ENCODE data around the gene CXXC1. TPM values are rescaled to one million over a fixed set of nuclear protein-coding genes. Genes with fewer than 3 reads are reported as not detected.
A peak's percentile ranks its signal among the peaks of the same experiment; 100 is the strongest.
"Not testable (repeated sequence)": the region's sequence is repeated elsewhere in the genome, so short reads cannot be mapped to it uniquely, and the experiment has no call there.

Gene CXXC1
- 35.6 and 36.1 TPM in 2 replicates for total RNA-seq (2014; rRNA removed; shearing (Covaris generic))

- peak; percentile 98 for DNase-seq (ENCODE audit: low read depth)
Measured at GRCh38 chr18:50287441-50288347, at the start of gene CXXC1. CXXC1 (minus strand) TSS chr18:50287692; CDS start chr18:50287589, 103 bp downstream.

DNA sequence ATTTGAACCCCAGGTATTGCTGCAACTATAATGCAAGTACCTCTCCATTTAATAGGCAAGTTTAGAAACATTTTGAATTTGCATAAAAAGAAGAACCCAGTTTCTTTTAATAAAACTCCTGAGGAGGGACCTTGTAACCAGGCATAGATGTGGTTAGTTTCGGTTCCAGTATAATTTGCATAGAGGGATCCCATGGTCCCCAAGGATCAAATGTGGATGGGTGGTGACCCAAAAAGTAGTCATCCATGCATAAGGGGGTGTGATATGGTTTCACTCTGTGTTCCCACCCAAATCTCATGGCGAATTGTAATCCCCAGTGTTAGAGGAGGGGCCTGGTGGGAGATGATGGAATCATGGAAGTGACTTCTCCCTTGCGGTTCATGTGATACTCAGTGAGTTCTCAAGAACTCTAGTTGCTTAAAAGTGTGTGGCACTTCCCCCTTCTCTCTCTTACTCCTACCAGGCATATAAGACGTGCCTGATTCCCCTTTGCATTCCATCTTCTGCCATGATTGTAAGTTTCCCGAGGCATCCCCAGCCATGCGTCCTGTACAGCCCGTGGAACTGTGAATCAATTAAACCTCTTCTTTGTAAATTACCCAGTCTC, 47.2 kb upstream of the CXXC1 start:
- no peak for DNase-seq (ENCODE audit: low read depth)

DNA sequence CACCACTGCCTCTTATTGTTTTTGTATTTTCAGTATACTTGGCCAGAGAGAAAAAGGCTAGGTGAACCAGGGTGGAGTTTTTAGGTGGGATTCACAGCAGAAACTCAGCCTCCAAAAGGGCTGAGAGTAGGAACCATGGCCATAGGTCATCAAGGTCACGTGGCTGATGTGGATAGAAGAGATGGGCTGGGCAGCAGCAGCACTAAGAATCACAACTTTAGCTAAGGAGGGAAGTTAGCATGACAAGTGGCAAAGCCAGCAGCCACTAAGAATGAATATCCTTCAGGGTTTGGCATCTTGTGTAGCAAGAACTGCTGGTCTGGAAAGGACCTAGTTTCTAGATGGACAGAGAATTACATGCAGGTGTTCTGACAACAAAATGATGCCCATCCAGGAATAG, 44.2 kb upstream of the CXXC1 start:
- no peak for DNase-seq (ENCODE audit: low read depth)

DNA sequence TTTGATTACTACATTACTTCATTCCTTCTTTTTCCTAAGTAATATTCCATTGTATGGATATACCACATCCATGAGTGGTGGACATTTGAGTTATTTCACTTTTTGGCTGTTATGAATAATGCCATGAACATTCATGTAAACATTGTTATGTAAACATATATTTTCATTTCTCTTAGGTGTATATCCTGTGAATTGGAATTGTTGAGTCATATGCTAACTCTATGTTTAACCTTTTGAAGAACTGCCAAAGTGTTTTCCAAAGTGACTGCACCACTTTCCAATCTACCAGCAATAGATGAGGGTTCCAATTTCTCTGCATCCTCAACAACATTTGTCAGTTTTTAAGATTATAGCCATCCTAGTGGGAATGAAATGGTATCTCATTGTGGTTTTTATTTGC, 42.7 kb upstream of the CXXC1 start:
- DNase-seq (ENCODE audit: low read depth) = no peak

- no peak for DNase-seq (ENCODE audit: low read depth)
Measured at GRCh38 chr18:50327983-50328382, 40.5 kb upstream of the CXXC1 start.

DNA sequence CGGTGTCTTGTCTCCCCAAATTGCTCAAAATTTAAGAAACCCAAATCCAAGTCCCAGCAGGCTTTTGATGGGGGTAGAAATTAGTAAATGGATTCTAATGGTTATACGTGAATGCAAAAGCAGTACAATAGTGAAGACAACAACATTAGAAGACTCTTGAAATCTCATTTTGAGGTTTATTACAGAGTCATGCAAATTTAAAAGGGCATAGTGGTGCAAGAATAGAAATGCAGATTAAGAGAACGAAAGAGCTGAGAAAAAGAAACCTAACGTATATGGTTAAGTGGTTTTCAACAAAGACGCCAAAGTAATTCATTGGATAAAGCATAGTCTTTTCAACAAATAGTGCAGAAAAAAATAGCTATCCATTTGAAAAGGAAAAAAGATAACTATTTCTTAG, 33.2 kb upstream of the CXXC1 start:
- no peak for DNase-seq (ENCODE audit: low read depth)

- DNase-seq (ENCODE audit: low read depth) = no peak
Measured at GRCh38 chr18:50315100-50315871, 27.8 kb upstream of the CXXC1 start.

DNA sequence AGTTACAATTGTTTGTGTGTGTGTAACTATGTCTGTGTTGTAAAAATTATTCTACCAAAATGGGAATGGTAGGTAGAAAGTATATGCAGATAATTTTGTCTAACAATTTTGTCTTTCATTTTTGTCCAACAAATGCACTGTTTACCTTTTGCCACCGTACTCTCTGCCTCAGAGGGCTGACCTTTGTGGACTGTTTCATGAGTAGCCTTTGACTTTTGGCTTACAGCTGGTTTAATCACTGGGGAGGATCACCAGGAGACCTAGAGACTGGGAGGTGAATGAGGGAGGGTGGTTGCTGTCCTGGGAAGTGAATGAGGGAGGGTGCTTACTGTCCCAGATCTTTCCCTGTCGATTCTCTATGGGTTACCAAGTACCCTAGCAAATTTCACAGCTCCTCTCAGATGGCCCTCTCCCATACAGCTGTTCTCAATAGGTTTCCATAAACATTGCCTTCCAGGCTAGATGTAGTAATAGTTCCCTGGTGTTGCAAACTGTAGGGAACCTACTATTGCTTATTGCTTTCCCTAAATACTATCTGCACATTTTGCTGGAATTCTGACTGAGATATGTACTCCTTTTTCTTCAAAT, 26.5 kb upstream of the CXXC1 start:
- DNase-seq (ENCODE audit: low read depth) = no peak

GRCh38 chr18:50313031-50313607, 25.6 kb upstream of the CXXC1 start:
- DNase-seq (ENCODE audit: low read depth) = no peak

GRCh38 chr18:50312296-50313030, 25.0 kb upstream of the CXXC1 start:
- no peak for DNase-seq (ENCODE audit: low read depth)

- no peak for DNase-seq (ENCODE audit: low read depth)
Measured at GRCh38 chr18:50311650-50312049, 24.2 kb upstream of the CXXC1 start.

DNA sequence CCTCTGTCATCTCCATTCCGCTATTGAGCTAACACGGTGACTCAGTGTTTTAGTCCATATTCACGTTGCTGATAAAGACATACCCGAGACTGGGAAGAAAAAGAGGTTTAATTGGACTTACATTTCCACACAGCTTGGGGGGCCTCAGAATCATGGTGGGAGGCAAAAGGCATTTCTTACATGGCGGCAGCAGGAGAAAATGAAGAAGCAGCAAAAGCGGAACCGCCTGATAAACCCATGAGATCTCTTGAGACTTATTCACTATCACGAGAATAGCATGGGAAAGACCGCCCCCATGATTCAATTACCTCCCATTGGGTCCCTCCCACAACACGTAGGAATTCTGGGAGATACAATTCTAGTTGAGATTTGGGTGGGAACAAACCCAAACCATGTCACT, 22.6 kb upstream of the CXXC1 start:
- no peak for DNase-seq (ENCODE audit: low read depth)

GRCh38 chr18:50308851-50309250, 21.4 kb upstream of the CXXC1 start:
- DNase-seq (ENCODE audit: low read depth) = not testable (repeated sequence)

- DNase-seq (ENCODE audit: low read depth) = peak; percentile 87
Measured at GRCh38 chr18:50307738-50308470, 20.4 kb upstream of the CXXC1 start.

- DNase-seq (ENCODE audit: low read depth) = no peak
Measured at GRCh38 chr18:50307400-50307737, 19.9 kb upstream of the CXXC1 start.

DNA sequence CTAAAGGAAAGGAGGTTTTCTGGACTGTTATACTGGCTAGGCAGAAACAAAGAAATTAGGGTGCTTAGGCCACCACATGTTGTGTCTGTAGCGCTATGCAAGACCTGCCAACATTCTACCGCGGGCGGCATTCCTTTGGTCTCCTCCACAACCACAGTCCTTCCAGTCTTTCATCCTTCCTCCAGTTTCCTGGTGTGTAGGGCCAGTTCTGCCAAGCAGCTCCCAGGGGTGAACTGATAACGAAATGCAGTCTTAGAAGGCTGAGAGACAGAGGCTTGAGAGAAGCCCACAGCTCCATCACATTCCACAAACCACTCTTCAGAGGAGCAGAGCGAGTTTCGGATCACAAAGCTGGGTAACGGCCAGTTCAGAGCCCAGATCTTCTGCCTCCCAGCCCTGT, 19.5 kb upstream of the CXXC1 start:
- DNase-seq (ENCODE audit: low read depth) = peak; percentile 83

DNA sequence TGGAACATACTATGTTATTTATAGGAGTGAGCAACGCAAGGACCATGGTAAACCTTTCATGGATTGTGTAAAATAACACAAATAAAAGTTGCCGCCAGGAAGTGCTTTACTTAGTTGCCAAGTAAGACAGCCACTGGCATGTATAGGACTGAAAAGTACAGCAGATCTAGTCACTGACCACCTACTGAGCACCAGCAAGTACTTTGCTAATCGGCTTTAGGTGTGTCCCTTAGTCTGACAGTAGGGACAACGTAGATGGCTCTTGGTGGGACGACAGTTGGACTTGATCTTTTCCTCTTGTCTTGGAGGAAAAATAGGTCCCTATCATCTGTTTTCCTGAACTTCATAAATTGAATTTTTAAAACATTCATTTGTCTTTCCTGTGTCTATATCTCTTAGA, 13.6 kb upstream of the CXXC1 start:
- DNase-seq (ENCODE audit: low read depth) = no peak

GRCh38 chr18:50299626-50300388, 12.3 kb upstream of the CXXC1 start:
- no peak for DNase-seq (ENCODE audit: low read depth)

GRCh38 chr18:50298443-50299284, 11.2 kb upstream of the CXXC1 start:
- no peak for DNase-seq (ENCODE audit: low read depth)

Data from Daoy (cell line).